ENCODE measurements around the gene SRGAP2B.
"Not testable (repeated sequence)": the region's sequence is repeated elsewhere in the genome, so short reads cannot be mapped to it uniquely, and the experiment has no call there.

GRCh38 chr1:145115587-145116493 lies 20.7 kb upstream of the SRGAP2B start:
- TF ChIP-seq POLR2A (IDR thresholded peaks at IDR 0.05) = not testable (repeated sequence)
- TF ChIP-seq, protein P1, sequence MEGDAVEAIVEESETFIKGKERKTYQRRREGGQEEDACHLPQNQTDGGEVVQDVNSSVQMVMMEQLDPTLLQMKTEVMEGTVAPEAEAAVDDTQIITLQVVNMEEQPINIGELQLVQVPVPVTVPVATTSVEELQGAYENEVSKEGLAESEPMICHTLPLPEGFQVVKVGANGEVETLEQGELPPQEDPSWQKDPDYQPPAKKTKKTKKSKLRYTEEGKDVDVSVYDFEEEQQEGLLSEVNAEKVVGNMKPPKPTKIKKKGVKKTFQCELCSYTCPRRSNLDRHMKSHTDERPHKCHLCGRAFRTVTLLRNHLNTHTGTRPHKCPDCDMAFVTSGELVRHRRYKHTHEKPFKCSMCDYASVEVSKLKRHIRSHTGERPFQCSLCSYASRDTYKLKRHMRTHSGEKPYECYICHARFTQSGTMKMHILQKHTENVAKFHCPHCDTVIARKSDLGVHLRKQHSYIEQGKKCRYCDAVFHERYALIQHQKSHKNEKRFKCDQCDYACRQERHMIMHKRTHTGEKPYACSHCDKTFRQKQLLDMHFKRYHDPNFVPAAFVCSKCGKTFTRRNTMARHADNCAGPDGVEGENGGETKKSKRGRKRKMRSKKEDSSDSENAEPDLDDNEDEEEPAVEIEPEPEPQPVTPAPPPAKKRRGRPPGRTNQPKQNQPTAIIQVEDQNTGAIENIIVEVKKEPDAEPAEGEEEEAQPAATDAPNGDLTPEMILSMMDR (IDR thresholded peaks at IDR 0.05) = not testable (repeated sequence)

All from body of pancreas (tissue), 4 donors.